B cell (primary cell): ENCODE data around the gene PDX1.

Source experiments
- CTCF ChIP-seq: fragments of 200-600 bp; IDR thresholded peaks from one replicate; pipeline ENCODE4 v1.8.0; 2022; ENCODE audit warnings: antibody characterized with exemption, mild to moderate bottlenecking
- EZH2 ChIP-seq: IDR thresholded peaks from 2 replicates; pipeline ENCODE4 v1.6.1; 2012; ENCODE audit warnings: borderline replicate concordance, low read depth, mild to moderate bottlenecking, moderate library complexity, low read length; ENCODE audit not compliant: insufficient read depth, poor library complexity, severe bottlenecking

GRCh38 chr13:27973291-27973690, 53.5 kb downstream of the PDX1 start:
- TF ChIP-seq CTCF = no peak
- TF ChIP-seq EZH2 = no peak
